ENCODE measurements around the gene CNTN5.

CNTN5 gene

GRCh38 chr11:99509863-99510262, 489.1 kb downstream of the CNTN5 start:
- no peak for TF ChIP-seq CTCF (IDR thresholded peaks at IDR 0.05; ENCODE audit: low read length, missing control alignments)
- H3K4me3 ChIP-seq (replicated peaks; ENCODE audit: low read depth, low read length), result no peak overlapping the region
- DNase-seq (ENCODE audit: low read depth), result no peak

- DNase-seq (ENCODE audit: low read depth), result no peak
- no peak overlapping the region for H3K4me3 ChIP-seq (replicated peaks; ENCODE audit: low read depth, low read length)
- TF ChIP-seq CTCF (IDR thresholded peaks at IDR 0.05; ENCODE audit: low read length, missing control alignments), result no peak
Observed at GRCh38 chr11:99513368-99513767, 492.6 kb downstream of the CNTN5 start.

- no peak for TF ChIP-seq CTCF (IDR thresholded peaks at IDR 0.05; ENCODE audit: low read length, missing control alignments)
- H3K4me3 ChIP-seq (replicated peaks; ENCODE audit: low read depth, low read length), result no peak overlapping the region
- no peak for DNase-seq (ENCODE audit: low read depth)
Observed at GRCh38 chr11:99519095-99519494, 498.3 kb downstream of the CNTN5 start.

- no peak for TF ChIP-seq CTCF (IDR thresholded peaks at IDR 0.05; ENCODE audit: low read length, missing control alignments)
- peak; percentile 18 for DNase-seq (ENCODE audit: low read depth)
- H3K4me3 ChIP-seq (replicated peaks; ENCODE audit: low read depth, low read length), result no peak overlapping the region
Observed at GRCh38 chr11:99522467-99523173, 501.9 kb downstream of the CNTN5 start.

GRCh38 chr11:99531468-99531867, 510.7 kb downstream of the CNTN5 start:
- no peak for TF ChIP-seq CTCF (IDR thresholded peaks at IDR 0.05; ENCODE audit: low read length, missing control alignments)
- H3K4me3 ChIP-seq (replicated peaks; ENCODE audit: low read depth, low read length), result no peak overlapping the region

GRCh38 chr11:99534812-99535211, 514.1 kb downstream of the CNTN5 start:
- peak; percentile 25 for DNase-seq (ENCODE audit: low read depth)
- no peak overlapping the region for H3K4me3 ChIP-seq (replicated peaks; ENCODE audit: low read depth, low read length)
- TF ChIP-seq CTCF (IDR thresholded peaks at IDR 0.05; ENCODE audit: low read length, missing control alignments), result no peak

More at GRCh38 chr11:99531468-99531867, 510.7 kb downstream of the CNTN5 start:
- no peak for DNase-seq (ENCODE audit: low read depth)

GRCh38 chr11:99535406-99535805, 514.7 kb downstream of the CNTN5 start:
- H3K4me3 ChIP-seq (replicated peaks; ENCODE audit: low read depth, low read length), result no peak overlapping the region
- TF ChIP-seq CTCF (IDR thresholded peaks at IDR 0.05; ENCODE audit: low read length, missing control alignments), result no peak
- no peak for DNase-seq (ENCODE audit: low read depth)

Measured in fibroblast of pulmonary artery (primary cell).